Activated CD8-positive, alpha-beta memory T cell treated with anti-CD3 and anti-CD28 coated beads, Interleukin-2, amount 10 ng/mL, durations not matched to agents 7 days and 5 days (primary cell): ENCODE results near the gene MED10. TPM values are rescaled to one million over a fixed set of nuclear protein-coding genes. Genes with fewer than 3 reads are reported as not detected.

Experiments used
- ATAC-seq: fragments of 150-1000 bp; cut with Tn5 transposase; one replicate; pipeline ENCODE4 v1.10.0; 2021; ENCODE audit warnings: moderate library complexity
- CTCF ChIA-PET: fragments of 350-600 bp; sonication (Branson Sonifier 250); formaldehyde crosslinking; loops from one replicate; lab custom pipeline; 2021; ENCODE audit warnings: antibody characterized with exemption; lab: Charles Lee
- DNase-seq: peaks from one replicate; pipeline ENCODE4 v3.0.0-alpha.2; 2020
- H3K27ac Mint-ChIP-seq: one replicate; pipeline ENCODE4 v1.8.0; 2021; ENCODE audit warnings: mild to moderate bottlenecking, mixed read lengths
- H3K27me3 Mint-ChIP-seq: one replicate; pipeline ENCODE4 v1.8.0; 2021; ENCODE audit warnings: mixed read lengths
- H3K36me3 Mint-ChIP-seq: one replicate; pipeline ENCODE4 v1.8.0; 2021; ENCODE audit warnings: mild to moderate bottlenecking, mixed read lengths
- H3K4me1 Mint-ChIP-seq: one replicate; pipeline ENCODE4 v1.8.0; 2021; ENCODE audit warnings: mixed read lengths
- H3K4me3 Mint-ChIP-seq: one replicate; pipeline ENCODE4 v1.8.0; 2021; ENCODE audit warnings: mild to moderate bottlenecking, moderate library complexity, mixed read lengths
- H3K9me3 Mint-ChIP-seq: one replicate; pipeline ENCODE4 v1.8.0; 2022; ENCODE audit warnings: low read depth, mixed read lengths
- total RNA-seq, 2 experiments: library from RNA; stranded (reverse); gene quantifications; one replicate each; pipeline ENCODE4 v1.2.3, GENCODE V29; 2021

Gene MED10
- total RNA-seq, 2 experiments from 2014 or later = 41.2 to 48.4 TPM

DNA sequence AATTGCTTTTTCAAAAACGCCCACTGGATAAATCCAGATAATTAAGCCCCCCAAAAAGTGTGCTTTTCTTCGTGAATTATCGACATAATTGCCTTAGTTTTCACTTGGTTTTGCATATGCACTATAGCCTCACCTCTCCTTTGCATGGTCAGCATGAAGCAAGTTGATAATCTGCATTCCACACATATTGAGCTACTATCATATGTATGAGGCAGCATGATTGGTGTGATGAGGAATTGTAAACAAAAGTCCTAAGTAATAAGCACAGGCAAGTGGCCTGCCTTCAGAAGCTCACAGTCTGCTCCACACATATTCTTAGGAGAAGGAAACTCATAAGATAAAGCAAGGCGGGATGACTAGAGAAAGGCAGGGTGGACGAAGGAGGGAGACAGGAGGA, 33.8 kb downstream of the MED10 start:
- H3K27ac Mint-ChIP-seq = no peak overlapping the region
- CTCF ChIA-PET = no interaction called here

DNA sequence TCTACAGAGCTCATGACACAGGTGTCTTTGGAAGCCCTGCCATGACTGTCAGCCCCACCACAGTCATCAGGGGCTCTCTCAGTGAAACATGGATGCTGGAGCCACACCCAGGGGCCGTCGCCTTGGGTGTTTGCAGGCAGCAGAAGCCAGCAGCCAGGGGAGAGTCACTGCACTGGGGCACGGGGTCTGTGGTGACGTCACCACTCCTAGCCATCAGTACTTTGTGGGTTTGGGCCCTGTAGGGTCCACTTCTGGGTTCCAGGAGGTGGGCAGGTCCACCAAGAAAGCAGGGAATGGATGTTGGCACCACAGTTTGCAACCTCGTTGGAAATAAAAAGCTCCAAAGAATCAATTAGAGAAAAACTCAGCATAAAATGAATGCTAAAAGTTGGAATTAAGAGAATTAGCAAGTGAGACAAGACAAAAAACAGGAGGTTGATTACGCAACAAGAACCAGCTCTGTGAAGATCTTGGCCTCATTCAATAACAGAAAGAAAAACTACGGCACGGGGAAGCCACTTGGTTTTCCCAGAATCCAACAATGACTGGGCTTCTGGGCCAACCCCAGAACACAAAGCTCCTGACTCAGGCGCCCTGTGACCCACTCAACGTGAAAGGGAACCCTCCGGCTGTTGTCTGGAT, 34.3 kb downstream of the MED10 start:
- CTCF ChIA-PET = no interaction called here
- DNase-seq = no peak
- no peaks in the 10 kb centered on the region for H3K36me3 Mint-ChIP-seq
- no peaks in the 10 kb centered on the region for H3K9me3 Mint-ChIP-seq
- no peaks in the 10 kb centered on the region for H3K4me1 Mint-ChIP-seq
- ATAC-seq = no peak
- no peaks in the 10 kb centered on the region for H3K27me3 Mint-ChIP-seq
- H3K27ac Mint-ChIP-seq = no peak overlapping the region
- no peak overlapping the region for H3K4me3 Mint-ChIP-seq

More for the DNA sequence above, 33.8 kb downstream of the MED10 start:
- H3K4me3 Mint-ChIP-seq = no peak overlapping the region
- no peak for DNase-seq
- H3K9me3 Mint-ChIP-seq = no peaks in the 10 kb centered on the region
- H3K27me3 Mint-ChIP-seq = no peaks in the 10 kb centered on the region
- H3K36me3 Mint-ChIP-seq = no peaks in the 10 kb centered on the region
- ATAC-seq = no peak
- no peaks in the 10 kb centered on the region for H3K4me1 Mint-ChIP-seq

DNA sequence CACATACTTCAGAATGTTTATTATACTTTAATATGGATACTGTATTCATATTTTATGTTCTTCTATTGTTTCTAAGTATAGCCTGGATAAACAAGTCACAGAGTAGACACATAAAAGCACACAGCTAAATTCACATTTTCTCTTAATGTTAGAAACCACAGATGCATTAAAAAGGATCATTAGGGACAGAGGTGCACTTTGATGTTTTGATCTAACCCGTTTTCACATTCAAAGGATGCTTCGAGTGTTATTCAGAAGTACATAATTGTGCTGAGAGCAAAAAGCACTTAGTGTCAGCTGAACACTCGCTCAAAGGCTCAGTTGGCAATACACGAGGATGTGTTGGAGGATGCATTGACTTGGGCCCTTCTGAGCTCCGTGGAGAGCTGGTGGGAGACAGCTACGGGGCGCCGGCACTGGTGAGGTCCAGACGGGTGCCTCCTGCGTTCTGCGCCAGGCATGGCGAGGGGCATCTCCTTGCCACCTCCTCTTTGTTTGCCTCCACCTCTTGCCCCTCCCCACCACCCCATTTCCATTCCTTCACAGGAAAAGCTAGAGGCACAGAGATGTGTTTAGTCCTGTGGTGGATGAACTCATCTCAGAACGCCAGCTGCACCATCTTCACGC, 35.5 kb downstream of the MED10 start:
- Mint-ChIP-seq H3K4me1 (no peaks in the 10 kb centered on the region), H3K27me3 (no peaks in the 10 kb centered on the region), H3K27ac (no peak overlapping the region), H3K36me3 (no peaks in the 10 kb centered on the region), H3K4me3 (no peak overlapping the region), H3K9me3 (no peaks in the 10 kb centered on the region)
- CTCF ChIA-PET = interaction anchor here (1.1 kb wide), 1 partner anchor 16 kb away, joined by 3 read pairs; no protein-coding TSS in a partner anchor
- DNase-seq (no peak), ATAC-seq (no peak)

DNA sequence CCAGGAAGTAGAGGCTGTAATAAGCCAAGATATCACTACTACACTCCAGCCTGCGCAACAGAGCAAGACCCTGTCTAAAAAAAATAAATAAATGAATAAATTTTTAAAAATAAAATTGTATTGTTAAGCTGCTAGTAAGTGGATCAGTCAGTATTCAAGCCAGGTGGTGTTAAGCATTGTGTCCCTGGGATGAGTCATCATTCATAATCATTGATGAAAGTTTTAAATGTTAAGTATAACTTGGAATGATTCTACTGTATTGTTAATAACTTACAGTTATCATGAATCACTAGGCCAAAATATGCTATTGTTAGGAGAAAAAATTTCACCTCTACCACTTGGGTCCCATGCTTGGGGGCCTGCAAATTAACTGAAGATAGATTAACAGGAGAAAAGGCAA, 38.2 kb downstream of the MED10 start:
- ATAC-seq = no peak
- H3K27ac Mint-ChIP-seq = no peak overlapping the region
- no peak for DNase-seq
- no peaks in the 10 kb centered on the region for H3K4me1 Mint-ChIP-seq
- no peaks in the 10 kb centered on the region for H3K36me3 Mint-ChIP-seq
- CTCF ChIA-PET = no interaction called here
- no peak overlapping the region for H3K4me3 Mint-ChIP-seq
- no peaks in the 10 kb centered on the region for H3K27me3 Mint-ChIP-seq
- no peaks in the 10 kb centered on the region for H3K9me3 Mint-ChIP-seq

DNA sequence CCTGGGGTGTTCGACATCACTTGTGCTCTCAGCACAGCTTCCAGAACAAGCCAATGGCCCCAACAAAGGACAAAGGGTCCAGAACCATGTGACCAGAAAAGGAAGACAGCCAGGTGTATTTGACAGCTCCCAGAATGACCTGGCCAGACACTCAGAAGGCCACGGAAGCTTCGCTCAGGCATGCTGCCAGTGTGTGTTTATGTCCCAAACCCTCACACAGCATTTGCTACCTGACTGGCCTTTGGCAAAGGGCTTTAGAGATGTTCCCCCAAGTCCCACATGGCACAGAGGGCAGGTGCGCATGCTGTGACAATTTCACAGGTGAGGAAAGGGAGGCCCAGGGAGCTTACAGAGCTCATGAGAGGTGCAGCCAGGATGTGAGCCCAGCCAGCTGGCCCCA, 39.5 kb downstream of the MED10 start:
- Mint-ChIP-seq H3K27ac (no peak overlapping the region), H3K9me3 (no peaks in the 10 kb centered on the region), H3K36me3 (no peaks in the 10 kb centered on the region), H3K4me1 (no peaks in the 10 kb centered on the region), H3K27me3 (no peaks in the 10 kb centered on the region), H3K4me3 (no peak overlapping the region)
- ATAC-seq (no peak), DNase-seq (no peak)
- CTCF ChIA-PET = no interaction called here

DNA sequence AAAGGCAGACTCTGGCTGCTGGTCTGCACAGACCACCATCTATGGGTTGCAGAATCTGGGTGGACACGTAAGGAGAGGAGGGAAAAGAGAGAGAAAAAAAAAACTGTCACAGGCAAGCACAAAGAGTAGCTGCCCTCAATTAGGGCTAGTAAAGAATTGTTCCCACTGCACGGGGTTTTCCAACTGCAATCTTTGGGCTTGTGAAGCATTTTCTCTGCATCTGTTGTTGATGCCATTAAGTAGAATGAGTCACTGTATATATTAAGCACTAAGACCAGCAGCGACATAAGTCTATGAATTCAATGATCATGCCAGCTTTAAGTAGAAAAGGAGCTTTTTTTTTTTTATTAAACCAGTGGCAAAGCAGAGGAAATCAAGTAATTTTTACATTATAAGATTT, 40.2 kb downstream of the MED10 start:
- no peaks in the 10 kb centered on the region for H3K27me3 Mint-ChIP-seq
- DNase-seq (no peak), ATAC-seq (no peak)
- H3K9me3 Mint-ChIP-seq = no peaks in the 10 kb centered on the region
- H3K4me3 Mint-ChIP-seq = no peak overlapping the region
- CTCF ChIA-PET = no interaction called here
- no peaks in the 10 kb centered on the region for H3K4me1 Mint-ChIP-seq
- H3K27ac Mint-ChIP-seq = no peak overlapping the region
- no peaks in the 10 kb centered on the region for H3K36me3 Mint-ChIP-seq

DNA sequence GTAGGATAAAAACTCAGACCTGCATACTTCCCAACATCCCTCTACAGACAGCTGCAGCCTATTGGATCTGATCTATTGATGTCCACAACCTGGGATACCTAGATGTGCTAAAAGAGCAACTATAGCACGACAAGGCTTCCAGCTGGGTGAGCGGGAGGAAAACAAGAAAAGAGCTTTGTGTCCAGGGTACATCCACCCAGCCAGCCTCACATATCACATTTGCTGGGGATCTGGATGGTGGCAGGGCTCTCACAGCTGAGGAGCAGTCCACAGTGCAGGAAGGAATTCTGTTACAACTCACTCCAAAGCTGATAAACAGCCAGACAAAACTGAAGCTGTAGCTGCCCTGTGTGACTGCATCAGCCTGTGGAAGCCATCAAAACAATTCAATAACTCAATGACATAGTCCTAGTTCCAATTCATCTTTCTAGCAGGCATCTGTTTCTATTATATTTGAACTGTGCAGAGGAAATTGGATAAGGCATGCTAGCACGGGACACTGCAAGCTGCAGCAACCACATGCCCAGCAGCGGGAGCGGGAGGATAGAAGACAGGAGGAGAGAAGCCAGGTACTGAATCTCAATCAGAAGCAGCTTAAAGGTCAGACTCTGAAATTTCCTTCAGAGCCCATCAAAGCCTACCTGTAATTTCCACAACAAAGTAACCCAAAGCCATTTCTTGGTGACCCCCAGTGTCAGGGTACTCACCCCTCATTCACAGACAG, 45.0 kb downstream of the MED10 start:
- CTCF ChIA-PET = no interaction called here

DNA sequence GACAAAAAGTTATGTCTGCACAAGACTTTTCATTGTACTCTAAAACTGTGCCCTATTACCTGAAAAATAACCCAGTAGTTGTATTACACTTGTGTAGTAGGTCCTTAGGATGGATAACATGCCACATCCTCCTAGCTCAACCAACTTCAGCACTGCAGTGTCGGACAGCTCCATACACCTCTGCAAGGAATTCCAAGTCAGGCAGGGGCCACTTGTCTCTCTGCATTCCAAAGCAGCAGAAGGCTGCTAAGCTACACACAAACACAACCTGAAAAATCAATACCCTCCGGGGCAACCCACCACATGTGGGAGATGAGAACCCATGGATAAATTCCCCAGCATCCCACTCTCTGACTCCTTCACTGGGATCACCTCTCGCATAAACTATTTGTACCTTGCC, 50.2 kb downstream of the MED10 start:
- Mint-ChIP-seq H3K27ac (no peak overlapping the region), H3K36me3 (no peaks in the 10 kb centered on the region), H3K9me3 (peaks cover 9% of the 10 kb centered on the region), H3K27me3 (no peaks in the 10 kb centered on the region), H3K4me3 (no peak overlapping the region), H3K4me1 (no peaks in the 10 kb centered on the region)
- CTCF ChIA-PET = no interaction called here
- ATAC-seq = no peak
- peak; percentile 49 for DNase-seq

More for the DNA sequence above, 45.0 kb downstream of the MED10 start:
- no peak for DNase-seq
- Mint-ChIP-seq H3K4me1 (no peaks in the 10 kb centered on the region), H3K4me3 (no peak overlapping the region), H3K27ac (no peak overlapping the region), H3K36me3 (no peaks in the 10 kb centered on the region), H3K27me3 (no peaks in the 10 kb centered on the region), H3K9me3 (peaks cover 9% of the 10 kb centered on the region)
- ATAC-seq = no peak

DNA sequence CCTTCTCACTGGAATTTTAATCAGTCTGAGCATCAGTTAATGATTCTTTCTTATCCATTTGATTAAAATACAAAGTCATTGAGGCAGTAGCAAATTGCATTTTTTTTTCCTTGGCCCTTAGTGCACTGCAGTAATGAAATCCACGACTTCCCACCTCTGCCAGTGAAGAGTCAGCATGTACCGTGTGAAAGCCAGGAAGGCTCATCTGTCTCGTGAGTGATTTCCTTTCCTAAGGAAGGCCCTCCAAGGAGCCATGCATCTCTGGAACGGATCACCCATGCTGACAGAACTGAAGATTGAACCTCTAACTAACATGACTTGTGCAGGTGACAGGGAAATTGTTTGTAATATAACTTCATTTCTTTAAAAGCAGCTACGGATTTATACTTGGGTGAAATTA, 51.6 kb downstream of the MED10 start:
- CTCF ChIA-PET = interaction anchor here (0.6 kb wide), 1 partner anchor 16 kb away, joined by 3 read pairs; no protein-coding TSS in a partner anchor
- Mint-ChIP-seq H3K4me1 (no peaks in the 10 kb centered on the region), H3K36me3 (no peaks in the 10 kb centered on the region), H3K4me3 (no peak overlapping the region), H3K27ac (no peak overlapping the region), H3K9me3 (peaks cover 9% of the 10 kb centered on the region), H3K27me3 (no peaks in the 10 kb centered on the region)
- no peak for ATAC-seq
- no peak for DNase-seq

DNA sequence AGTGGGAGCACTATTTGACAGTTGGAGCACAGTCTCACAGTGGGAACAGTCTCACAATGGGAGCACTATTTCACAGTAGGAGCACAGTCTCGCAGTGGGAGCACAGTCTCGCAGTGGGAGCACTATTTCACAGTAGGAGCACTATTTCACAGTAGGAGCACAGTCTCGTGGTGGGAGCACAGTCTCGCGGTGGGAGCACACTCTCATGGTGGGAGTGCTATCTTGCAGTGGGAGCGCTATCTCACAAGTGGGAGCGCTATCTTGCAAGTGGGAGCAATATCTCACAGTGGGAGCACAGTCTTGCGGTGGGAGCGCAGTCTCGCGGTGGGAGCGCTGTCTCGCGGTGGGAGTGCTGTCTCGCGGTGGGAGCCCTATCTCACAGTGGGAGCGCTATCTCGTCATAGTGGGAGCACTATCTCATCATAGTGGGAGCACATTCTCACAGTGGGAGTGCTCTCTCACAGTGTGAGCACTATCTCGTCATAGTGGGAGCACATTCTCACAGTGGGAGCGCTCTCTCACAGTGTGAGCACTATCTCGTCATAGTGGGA, 56.1 kb downstream of the MED10 start:
- H3K36me3 Mint-ChIP-seq = no peaks in the 10 kb centered on the region
- CTCF ChIA-PET = no interaction called here
- no peak overlapping the region for H3K4me3 Mint-ChIP-seq
- H3K9me3 Mint-ChIP-seq = no peaks in the 10 kb centered on the region
- no peak for ATAC-seq
- H3K27me3 Mint-ChIP-seq = no peaks in the 10 kb centered on the region
- no peak overlapping the region for H3K27ac Mint-ChIP-seq
- no peak for DNase-seq
- H3K4me1 Mint-ChIP-seq = no peaks in the 10 kb centered on the region

Other genes starting within 250 kb of the MED10 start
- under 1 TPM in 1 of 2 experiments, not detected in 1; 0.35 TPM for gene UBE2QL1, start 70.3 kb upstream of the MED10 start, total RNA-seq